ENCODE data around the gene DOCK1.

DNA sequence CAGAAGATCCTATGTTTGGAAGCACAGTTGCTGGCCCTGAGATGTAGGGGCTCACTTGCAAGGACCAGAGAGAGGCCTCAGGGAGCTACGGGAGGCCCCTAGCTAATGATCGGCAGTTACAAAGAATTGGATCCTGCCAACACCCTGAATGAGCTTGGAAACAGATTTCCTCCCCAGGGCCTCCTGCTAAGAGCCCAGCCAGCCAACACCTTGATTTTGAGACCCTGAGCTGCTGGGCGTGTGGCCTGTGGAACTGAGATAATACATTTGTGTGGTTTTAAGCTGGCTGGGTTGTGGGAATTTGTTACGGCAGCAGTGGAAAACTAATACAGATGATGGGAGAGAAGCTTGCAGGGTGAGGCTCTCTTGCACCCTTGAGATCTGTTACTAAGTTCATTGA lies 3.9 kb downstream of the DOCK1 start:
- TF ChIP-seq POLR2A (IDR thresholded peaks at IDR 0.05): no peak
- TF ChIP-seq, protein P1, sequence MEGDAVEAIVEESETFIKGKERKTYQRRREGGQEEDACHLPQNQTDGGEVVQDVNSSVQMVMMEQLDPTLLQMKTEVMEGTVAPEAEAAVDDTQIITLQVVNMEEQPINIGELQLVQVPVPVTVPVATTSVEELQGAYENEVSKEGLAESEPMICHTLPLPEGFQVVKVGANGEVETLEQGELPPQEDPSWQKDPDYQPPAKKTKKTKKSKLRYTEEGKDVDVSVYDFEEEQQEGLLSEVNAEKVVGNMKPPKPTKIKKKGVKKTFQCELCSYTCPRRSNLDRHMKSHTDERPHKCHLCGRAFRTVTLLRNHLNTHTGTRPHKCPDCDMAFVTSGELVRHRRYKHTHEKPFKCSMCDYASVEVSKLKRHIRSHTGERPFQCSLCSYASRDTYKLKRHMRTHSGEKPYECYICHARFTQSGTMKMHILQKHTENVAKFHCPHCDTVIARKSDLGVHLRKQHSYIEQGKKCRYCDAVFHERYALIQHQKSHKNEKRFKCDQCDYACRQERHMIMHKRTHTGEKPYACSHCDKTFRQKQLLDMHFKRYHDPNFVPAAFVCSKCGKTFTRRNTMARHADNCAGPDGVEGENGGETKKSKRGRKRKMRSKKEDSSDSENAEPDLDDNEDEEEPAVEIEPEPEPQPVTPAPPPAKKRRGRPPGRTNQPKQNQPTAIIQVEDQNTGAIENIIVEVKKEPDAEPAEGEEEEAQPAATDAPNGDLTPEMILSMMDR (IDR thresholded peaks at IDR 0.05): no peak
- no peak for TF ChIP-seq POLR2AphosphoS5 (IDR thresholded peaks at IDR 0.05)
- no peak for TF ChIP-seq EP300 (IDR thresholded peaks at IDR 0.05)
